Uterus (tissue), 2 donors: Measurements from ENCODE around the gene ARID2.

ENCODE experiments used
- CTCF ChIP-seq, 4 experiments: fragments of 200-600 bp in 2 of 4; fragments of 450-650 bp in 2 of 4; sonication (generic) in 2 of 4; IDR thresholded peaks; one replicate each; pipeline ENCODE4 v1.5.1; 2016 to 2019; ENCODE audit warnings: antibody characterized with exemption in 4 of 4, mild to moderate bottlenecking in 2 of 4, moderate library complexity in 1 of 4
- POLR2A ChIP-seq, 2 donors: fragments of 450-650 bp; IDR thresholded peaks; one replicate each; pipeline ENCODE4 v1.6.1; 2016; ENCODE audit warnings: antibody characterized with exemption in 2 of 2, mild to moderate bottlenecking in 1 of 2, moderate library complexity in 1 of 2

DNA sequence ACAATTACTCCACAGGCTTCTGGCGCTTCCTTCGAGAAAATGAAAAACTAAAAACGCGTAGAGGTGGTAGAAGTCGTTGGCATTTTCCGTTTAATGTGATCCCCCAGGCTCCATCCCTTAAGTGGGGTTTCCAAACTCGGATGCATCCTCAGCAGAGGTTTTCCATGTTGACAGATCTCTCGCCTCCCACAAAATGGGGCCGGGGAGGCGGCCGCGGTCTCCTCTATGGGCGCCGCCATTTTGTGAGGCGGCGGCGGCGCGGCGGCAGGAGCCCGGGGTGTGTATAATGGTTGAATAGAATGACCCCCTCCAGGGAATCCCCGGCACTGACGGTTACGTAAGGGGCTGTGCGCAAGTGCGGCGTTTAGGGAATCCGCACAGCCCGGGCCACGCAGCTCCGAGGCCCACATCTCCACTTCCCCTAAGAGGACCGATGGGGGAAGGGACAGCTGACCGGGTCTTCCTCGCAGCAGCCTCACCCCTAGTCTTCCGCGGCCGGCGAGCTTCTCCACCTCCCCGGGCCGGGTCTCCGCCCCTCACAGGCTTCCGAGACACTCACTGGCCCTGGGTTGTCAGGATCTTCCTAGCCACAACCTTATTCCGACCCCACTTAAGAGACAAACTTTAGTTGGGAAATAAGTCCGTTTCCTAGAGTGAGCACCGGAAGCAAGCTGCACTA, 2.1 kb upstream of the ARID2 start:
- TF ChIP-seq CTCF (IDR thresholded peaks at IDR 0.05) (peak in 2 of 4 experiments; percentile 26 to 30), POLR2A (IDR thresholded peaks at IDR 0.05) (peak; percentile 70 to 79)
